ENCODE measurements around the gene GRIN2D.

Gene GRIN2D

DNA sequence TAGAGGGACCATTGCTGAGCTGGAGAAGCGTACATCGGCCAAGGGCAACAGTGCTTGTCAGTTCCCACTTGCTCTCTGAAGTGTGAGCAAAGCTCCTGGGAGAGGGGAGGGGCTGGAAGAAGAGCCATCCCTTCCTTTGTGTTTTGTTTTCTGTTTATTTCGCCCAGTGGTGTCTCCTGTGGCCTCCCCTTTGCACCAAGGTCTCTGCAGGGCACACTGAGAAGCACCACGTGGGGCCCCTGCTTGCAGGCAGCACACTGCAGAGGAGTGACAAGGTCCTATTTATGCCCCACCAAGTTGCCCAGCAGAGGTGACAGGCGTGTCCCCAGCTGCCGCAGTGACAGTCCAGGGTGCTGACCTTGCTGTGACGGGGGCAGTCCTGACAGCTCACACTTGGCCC, 24.0 kb downstream of the GRIN2D start:
- no peaks in the 10 kb centered on the region for H3K36me3 ChIP-seq (ENCODE audit: control insufficient read depth, insufficient read depth, low read length)
- H3K9ac ChIP-seq = no peak overlapping the region
- TF ChIP-seq, protein P1, sequence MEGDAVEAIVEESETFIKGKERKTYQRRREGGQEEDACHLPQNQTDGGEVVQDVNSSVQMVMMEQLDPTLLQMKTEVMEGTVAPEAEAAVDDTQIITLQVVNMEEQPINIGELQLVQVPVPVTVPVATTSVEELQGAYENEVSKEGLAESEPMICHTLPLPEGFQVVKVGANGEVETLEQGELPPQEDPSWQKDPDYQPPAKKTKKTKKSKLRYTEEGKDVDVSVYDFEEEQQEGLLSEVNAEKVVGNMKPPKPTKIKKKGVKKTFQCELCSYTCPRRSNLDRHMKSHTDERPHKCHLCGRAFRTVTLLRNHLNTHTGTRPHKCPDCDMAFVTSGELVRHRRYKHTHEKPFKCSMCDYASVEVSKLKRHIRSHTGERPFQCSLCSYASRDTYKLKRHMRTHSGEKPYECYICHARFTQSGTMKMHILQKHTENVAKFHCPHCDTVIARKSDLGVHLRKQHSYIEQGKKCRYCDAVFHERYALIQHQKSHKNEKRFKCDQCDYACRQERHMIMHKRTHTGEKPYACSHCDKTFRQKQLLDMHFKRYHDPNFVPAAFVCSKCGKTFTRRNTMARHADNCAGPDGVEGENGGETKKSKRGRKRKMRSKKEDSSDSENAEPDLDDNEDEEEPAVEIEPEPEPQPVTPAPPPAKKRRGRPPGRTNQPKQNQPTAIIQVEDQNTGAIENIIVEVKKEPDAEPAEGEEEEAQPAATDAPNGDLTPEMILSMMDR (IDR thresholded peaks at IDR 0.05) = no peak
- no peaks in the 10 kb centered on the region for H3K79me2 ChIP-seq
- no peaks in the 10 kb centered on the region for H3K27me3 ChIP-seq (ENCODE audit: control insufficient read depth, insufficient read depth, low read length)
- no peaks in the 10 kb centered on the region for H3K4me1 ChIP-seq
- H3K4me3 ChIP-seq (ENCODE audit: low read depth, low read length) = no peak overlapping the region
- no peak overlapping the region for H3K4me2 ChIP-seq (ENCODE audit: low read length)
- H3K9me3 ChIP-seq (ENCODE audit: control insufficient read depth, low read length) = no peaks in the 10 kb centered on the region
- no peak overlapping the region for H2AFZ ChIP-seq
- H3K27ac ChIP-seq = no peak overlapping the region

DNA sequence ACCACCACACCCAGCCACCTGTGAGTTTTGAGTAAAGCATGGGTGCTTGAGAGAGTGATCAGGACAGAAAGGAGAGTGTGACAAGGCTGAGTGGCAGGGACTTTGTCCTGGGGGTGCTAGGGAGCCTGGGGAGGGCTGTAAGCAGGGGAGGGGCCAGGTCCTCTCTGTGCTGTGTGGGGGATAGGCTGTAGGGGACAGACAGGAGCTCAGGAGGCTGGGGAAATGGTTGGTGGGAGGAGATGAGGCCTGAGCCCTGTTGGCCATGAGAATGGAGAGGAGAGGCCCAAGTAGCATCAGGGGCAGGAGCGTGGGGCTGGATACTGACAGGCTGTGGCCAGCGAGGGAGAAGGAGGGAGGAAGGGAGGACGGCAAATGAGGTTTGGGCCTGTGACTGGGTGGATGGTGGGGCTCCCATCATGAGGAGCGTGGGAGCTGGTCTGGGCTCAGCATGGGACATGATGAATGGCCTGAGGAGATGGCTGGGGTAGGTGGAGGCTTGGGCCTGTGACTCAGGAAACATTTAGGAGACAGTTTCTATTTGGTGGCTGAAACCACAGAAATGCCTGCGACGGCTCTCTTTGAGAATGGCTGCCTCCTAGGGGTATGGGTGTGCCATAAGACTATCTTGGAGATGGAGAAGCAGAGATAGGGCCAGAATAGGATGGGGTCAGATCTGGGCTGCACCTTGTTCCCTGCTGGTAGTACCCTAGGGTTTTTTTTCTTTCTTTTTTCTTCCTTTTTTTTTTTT, 25.0 kb downstream of the GRIN2D start:
- TF ChIP-seq, protein P1 (IDR thresholded peaks at IDR 0.05) = no peak
- Histone ChIP-seq H3K27me3 (ENCODE audit: control insufficient read depth, insufficient read depth, low read length) (no peaks in the 10 kb centered on the region), H3K27ac (no peak overlapping the region), H3K4me2 (ENCODE audit: low read length) (no peak overlapping the region), H3K9ac (no peak overlapping the region), H3K79me2 (no peaks in the 10 kb centered on the region), H3K4me1 (no peaks in the 10 kb centered on the region), H2AFZ (no peak overlapping the region), H3K9me3 (ENCODE audit: control insufficient read depth, low read length) (no peaks in the 10 kb centered on the region), H3K36me3 (ENCODE audit: control insufficient read depth, insufficient read depth, low read length) (no peaks in the 10 kb centered on the region), H3K4me3 (ENCODE audit: low read depth, low read length) (no peak overlapping the region)

DNA sequence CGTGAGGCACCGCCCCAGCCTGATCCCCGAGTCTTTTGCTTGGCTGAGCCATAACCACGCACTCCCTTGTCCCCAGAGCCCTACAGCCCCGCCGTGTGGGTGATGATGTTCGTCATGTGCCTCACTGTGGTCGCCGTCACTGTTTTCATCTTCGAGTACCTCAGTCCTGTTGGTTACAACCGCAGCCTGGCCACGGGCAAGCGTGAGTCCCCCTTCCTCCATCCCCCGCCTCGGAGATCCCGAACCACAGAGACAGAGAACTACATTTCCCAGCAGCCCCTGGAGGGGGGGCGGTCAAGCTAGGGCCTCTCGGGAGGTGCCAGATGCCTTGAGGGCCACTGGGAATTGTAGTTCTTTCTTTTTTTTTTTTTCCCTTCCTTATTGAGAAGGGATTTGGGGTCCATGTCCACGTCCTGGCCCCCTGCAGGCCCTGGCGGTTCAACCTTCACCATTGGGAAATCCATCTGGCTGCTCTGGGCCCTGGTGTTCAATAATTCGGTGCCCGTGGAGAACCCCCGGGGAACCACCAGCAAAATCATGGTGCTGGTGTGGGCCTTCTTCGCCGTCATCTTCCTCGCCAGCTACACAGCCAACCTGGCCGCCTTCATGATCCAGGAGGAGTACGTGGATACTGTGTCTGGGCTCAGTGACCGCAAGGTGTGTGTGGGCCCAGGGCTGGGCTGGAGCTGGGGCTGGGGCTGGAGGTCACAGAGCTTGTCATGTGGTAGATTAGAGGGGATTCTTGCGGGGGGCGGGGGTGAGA, 25.9 kb downstream of the GRIN2D start:
- H3K9me3 ChIP-seq (ENCODE audit: control insufficient read depth, low read length) = no peaks in the 10 kb centered on the region
- no peak overlapping the region for H3K4me2 ChIP-seq (ENCODE audit: low read length)
- no peak overlapping the region for H3K4me3 ChIP-seq (ENCODE audit: low read depth, low read length)
- no peak overlapping the region for H3K9ac ChIP-seq
- H3K36me3 ChIP-seq (ENCODE audit: control insufficient read depth, insufficient read depth, low read length) = no peaks in the 10 kb centered on the region
- H3K27ac ChIP-seq = no peak overlapping the region
- TF ChIP-seq, protein P1 (IDR thresholded peaks at IDR 0.05) = no peak
- no peaks in the 10 kb centered on the region for H3K27me3 ChIP-seq (ENCODE audit: control insufficient read depth, insufficient read depth, low read length)
- H2AFZ ChIP-seq = no peak overlapping the region
- H3K4me1 ChIP-seq = no peaks in the 10 kb centered on the region
- H3K79me2 ChIP-seq = no peaks in the 10 kb centered on the region

DNA sequence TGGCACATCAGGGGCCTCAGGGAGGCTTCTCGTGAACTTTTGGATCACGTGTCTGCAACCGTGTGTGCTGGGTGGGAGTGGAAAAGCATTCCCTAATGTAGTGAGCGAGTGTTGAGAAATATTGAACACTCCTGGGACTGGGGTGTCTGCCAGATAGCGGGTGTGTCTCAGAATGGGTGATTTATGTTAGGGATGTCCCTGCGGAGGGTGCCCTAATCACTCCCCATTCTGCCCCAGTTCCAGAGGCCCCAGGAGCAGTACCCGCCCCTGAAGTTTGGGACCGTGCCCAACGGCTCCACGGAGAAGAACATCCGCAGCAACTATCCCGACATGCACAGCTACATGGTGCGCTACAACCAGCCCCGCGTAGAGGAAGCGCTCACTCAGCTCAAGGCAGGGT, 28.1 kb downstream of the GRIN2D start:
- Histone ChIP-seq H3K4me2 (ENCODE audit: low read length) (no peak overlapping the region), H3K36me3 (ENCODE audit: control insufficient read depth, insufficient read depth, low read length) (no peaks in the 10 kb centered on the region), H3K9me3 (ENCODE audit: control insufficient read depth, low read length) (no peaks in the 10 kb centered on the region), H3K4me3 (ENCODE audit: low read depth, low read length) (no peak overlapping the region), H3K27me3 (ENCODE audit: control insufficient read depth, insufficient read depth, low read length) (no peaks in the 10 kb centered on the region), H3K4me1 (no peaks in the 10 kb centered on the region), H3K27ac (no peak overlapping the region), H3K9ac (no peak overlapping the region), H2AFZ (no peak overlapping the region), H3K79me2 (no peaks in the 10 kb centered on the region)
- TF ChIP-seq, protein P1 (IDR thresholded peaks at IDR 0.05) = no peak

All from parathyroid adenoma (tissue), 2 donors.